AG04450 (cell line): ENCODE data around the gene ADAMTS17. TPM values are rescaled to one million over a fixed set of nuclear protein-coding genes. Genes with fewer than 3 reads are reported as not detected.

Source experiments
- CTCF ChIA-PET: fragments of 300-600, 350-600 bp; formaldehyde crosslinking; extraction: SDS; loops from one replicate; lab custom pipeline; 2022; ENCODE audit warnings: antibody characterized with exemption, inconsistent platforms; lab: Charles Lee
- POLR2A ChIA-PET: fragments of 350-600 bp; formaldehyde crosslinking; extraction: SDS; loops from one replicate; lab custom pipeline; 2021; ENCODE audit warnings: antibody characterized with exemption, inconsistent platforms; lab: Yijun Ruan, JAX
- DNase-seq: peaks from one replicate; pipeline ENCODE4 v3.0.0-alpha.2; 2011; ENCODE audit warnings: low read depth, low spot score
- H3K27ac ChIP-seq: one replicate; pipeline ENCODE4 v1.5.1; 2012; ENCODE audit warnings: low read depth, low read length, control low read depth
- H3K27me3 ChIP-seq: one replicate; pipeline ENCODE4 v1.6.0; 2012; ENCODE audit warnings: low read length; ENCODE audit not compliant: control insufficient read depth, insufficient read depth
- H3K4me3 ChIP-seq: 2 replicates; pipeline ENCODE4 v1.5.1; 2011; ENCODE audit warnings: mild to moderate bottlenecking, low read depth, low read length, control low read depth
- H3K9me3 ChIP-seq: 2 replicates; pipeline ENCODE4 v1.5.1; 2012; ENCODE audit warnings: low read length; ENCODE audit not compliant: control insufficient read depth, insufficient read depth
- polyA plus RNA-seq: library from polyadenylated mRNA; depleted of rRNA; stranded (reverse); fragments of >200 nt; gene quantifications from 2 replicates; pipeline ENCODE4 v1.2.3, GENCODE V29; 2011
- TF ChIP-seq, protein P1 (sequence below): IDR thresholded peaks from 2 replicates; pipeline ENCODE4 v1.5.1; 2011; ENCODE audit warnings: low read depth, low read length, control low read depth, inconsistent platforms

ADAMTS17 gene
- polyA plus RNA-seq, 1 experiment, result 0.06 TPM

DNA sequence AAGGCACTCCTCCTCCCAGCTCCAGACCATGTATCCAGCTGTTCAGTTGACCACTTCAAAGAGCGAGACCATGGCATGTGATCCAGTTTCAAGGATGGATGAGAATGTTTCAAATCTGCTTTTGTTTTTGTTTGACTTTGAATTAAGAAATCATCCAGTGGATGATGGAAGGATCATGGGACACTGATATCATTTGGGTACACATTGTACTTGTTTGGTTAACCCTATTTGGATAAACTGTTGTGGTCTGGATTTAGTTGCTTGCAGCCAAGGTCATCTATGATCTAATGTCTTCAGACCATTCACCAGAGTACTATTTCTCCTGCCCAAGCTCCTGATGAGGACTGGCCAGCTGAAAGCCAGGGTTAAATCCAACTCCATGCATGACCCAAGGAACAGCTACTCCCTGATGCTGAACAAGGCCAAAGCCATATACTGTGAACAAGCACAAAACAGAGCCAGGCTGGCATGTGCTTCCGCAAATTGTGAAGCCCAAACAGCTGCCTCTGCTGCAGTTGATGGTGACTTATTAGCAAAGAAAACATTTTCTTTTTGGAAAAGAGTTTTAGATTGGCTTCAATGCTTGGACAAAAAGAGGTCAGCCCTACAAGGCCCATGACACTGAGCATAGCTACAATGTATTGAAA is 5.2 kb upstream of the ADAMTS17 start:
- no peak for DNase-seq
- H3K27ac ChIP-seq, result no peak overlapping the region
- no peaks in the 10 kb centered on the region for H3K27me3 ChIP-seq
- peaks cover 9% of the 10 kb centered on the region; the same call in 1 of the 2 replicates for H3K9me3 ChIP-seq
- no peak overlapping the region for H3K4me3 ChIP-seq
- CTCF ChIA-PET, result interaction anchor here (0.7 kb wide), 1 partner anchor 227 kb away, joined by 4 read pairs; no protein-coding TSS in a partner anchor
- POLR2A ChIA-PET, result no interaction called here
- TF ChIP-seq, protein P1, sequence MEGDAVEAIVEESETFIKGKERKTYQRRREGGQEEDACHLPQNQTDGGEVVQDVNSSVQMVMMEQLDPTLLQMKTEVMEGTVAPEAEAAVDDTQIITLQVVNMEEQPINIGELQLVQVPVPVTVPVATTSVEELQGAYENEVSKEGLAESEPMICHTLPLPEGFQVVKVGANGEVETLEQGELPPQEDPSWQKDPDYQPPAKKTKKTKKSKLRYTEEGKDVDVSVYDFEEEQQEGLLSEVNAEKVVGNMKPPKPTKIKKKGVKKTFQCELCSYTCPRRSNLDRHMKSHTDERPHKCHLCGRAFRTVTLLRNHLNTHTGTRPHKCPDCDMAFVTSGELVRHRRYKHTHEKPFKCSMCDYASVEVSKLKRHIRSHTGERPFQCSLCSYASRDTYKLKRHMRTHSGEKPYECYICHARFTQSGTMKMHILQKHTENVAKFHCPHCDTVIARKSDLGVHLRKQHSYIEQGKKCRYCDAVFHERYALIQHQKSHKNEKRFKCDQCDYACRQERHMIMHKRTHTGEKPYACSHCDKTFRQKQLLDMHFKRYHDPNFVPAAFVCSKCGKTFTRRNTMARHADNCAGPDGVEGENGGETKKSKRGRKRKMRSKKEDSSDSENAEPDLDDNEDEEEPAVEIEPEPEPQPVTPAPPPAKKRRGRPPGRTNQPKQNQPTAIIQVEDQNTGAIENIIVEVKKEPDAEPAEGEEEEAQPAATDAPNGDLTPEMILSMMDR, result no peak

DNA sequence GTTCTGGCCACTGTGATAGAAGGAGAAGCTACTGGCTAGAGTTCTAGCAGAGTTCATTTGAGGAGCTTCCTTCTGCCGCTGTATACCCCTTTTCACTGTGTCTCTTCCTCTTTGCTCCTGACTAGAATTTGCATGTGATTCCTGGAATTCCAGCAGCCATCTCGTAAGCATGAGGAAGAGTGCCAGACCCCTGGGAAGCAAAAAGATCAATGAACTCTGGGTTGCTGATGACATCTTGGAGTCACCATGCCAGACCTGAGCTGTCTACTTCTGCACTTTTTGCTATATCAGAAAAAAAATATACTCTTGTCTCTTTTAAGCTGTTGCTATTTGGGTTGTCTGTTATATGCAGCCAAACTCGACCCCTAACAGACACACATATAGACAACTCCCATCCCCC is 3.7 kb upstream of the ADAMTS17 start:
- Histone ChIP-seq H3K27me3 (peaks cover 4% of the 10 kb centered on the region), H3K9me3 (peaks cover 17% of the 10 kb centered on the region; the same call in 1 of the 2 replicates), H3K4me3 (no peak overlapping the region), H3K27ac (no peak overlapping the region)
- ChIA-PET POLR2A (no interaction called here), CTCF (interaction anchor here (1.7 kb wide), 1 partner anchor 227 kb away, joined by 4 read pairs; no protein-coding TSS in a partner anchor)
- DNase-seq, result no peak
- TF ChIP-seq, protein P1, result no peak

DNA sequence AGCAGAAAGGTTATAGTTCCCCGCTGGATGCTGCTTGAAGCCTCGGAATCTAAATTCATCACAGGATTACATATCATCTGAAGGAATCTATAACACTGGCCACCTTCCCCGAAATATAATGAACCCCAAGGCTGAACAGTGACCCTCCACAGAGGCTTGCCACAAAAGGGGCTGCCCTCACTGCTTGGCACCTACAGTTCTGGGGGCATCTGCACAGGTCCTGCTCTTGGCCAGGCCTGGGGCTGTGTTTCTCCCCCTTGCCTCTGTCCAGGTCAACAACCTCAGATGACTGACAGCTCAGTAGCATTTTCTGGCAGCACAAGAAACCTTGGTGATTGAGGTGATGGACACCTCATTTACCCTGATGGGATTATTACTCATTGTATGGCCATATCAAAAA is 1.5 kb upstream of the ADAMTS17 start:
- ChIA-PET POLR2A (no interaction called here), CTCF (no interaction called here)
- peaks cover 18% of the 10 kb centered on the region; the same call in 1 of the 2 replicates for H3K9me3 ChIP-seq
- peaks cover 9% of the 10 kb centered on the region for H3K27me3 ChIP-seq
- H3K27ac ChIP-seq, result no peak overlapping the region
- no peak for DNase-seq
- TF ChIP-seq, protein P1, result no peak
- H3K4me3 ChIP-seq, result no peak overlapping the region

GRCh38 chr15:100341239-100341749 is 481 bp downstream of the ADAMTS17 start:
- Histone ChIP-seq H3K27ac (no peak overlapping the region), H3K27me3 (peaks cover 9% of the 10 kb centered on the region), H3K9me3 (peaks cover 18% of the 10 kb centered on the region; the same call in 1 of the 2 replicates), H3K4me3 (no peak overlapping the region)
- POLR2A ChIA-PET, result no interaction called here
- DNase-seq, result no peak
- CTCF ChIA-PET, result no interaction called here
- TF ChIP-seq, protein P1, result no peak

- no peak for DNase-seq
- TF ChIP-seq, protein P1, result no peak
- Histone ChIP-seq H3K4me3 (no peak overlapping the region), H3K27ac (no peak overlapping the region), H3K27me3 (peaks cover 9% of the 10 kb centered on the region), H3K9me3 (peaks cover 18% of the 10 kb centered on the region; the same call in 1 of the 2 replicates)
- POLR2A ChIA-PET, result no interaction called here
- CTCF ChIA-PET, result interaction anchor here (2.1 kb wide), 1 partner anchor 10 kb away, joined by 22 read pairs; no protein-coding TSS in a partner anchor
Observed at GRCh38 chr15:100340721-100341238, 995 bp downstream of the ADAMTS17 start.
